HepG2 (cell line): Measurements from ENCODE around the gene UBL3. TPM values are rescaled to one million over a fixed set of nuclear protein-coding genes. Genes with fewer than 3 reads are reported as not detected.

ENCODE experiments used
- ATAC-seq: fragments of 200-7000 bp; cut with Tn5 transposase; 3 replicates; pipeline ENCODE4 v1.9.1; 2020; ENCODE audit warnings: mild to moderate bottlenecking, moderate library complexity
- BruUV-seq: library from RNA; stranded (reverse); fragments of 400-500 nt; replicated peaks from 2 replicates; lab custom pipeline; 2021; lab: Mats Ljungman, UMichigan
- CTCF ChIA-PET: fragments of 300-600 bp; formaldehyde crosslinking; extraction: SDS; loops from one replicate; lab custom pipeline; 2021; ENCODE audit warnings: low total read pairs, inconsistent platforms, low intra/inter-chr PET ratio; lab: Yijun Ruan, JAX
- POLR2A ChIA-PET: fragments of 350-600 bp; sonication (Branson Sonifier 250); formaldehyde crosslinking; loops from one replicate; lab custom pipeline; 2020; ENCODE audit warnings: antibody characterized with exemption, inconsistent platforms; lab: Yijun Ruan, JAX
- DNase-seq: peaks from one replicate; pipeline ENCODE4 v3.0.0-alpha.2; 2015; ENCODE audit warnings: low spot score
- FAIRE-seq: peaks from 3 replicates; lab custom pipeline; 2011; peaks lifted over from hg19 to GRCh38; lab: Jason Lieb, UNC
- H2AFZ ChIP-seq: one replicate; pipeline ENCODE4 v1.6.1; 2011; ENCODE audit warnings: low read length, inconsistent platforms
- H3K27ac ChIP-seq: fragments of 300-600 bp; 3 replicates; pipeline ENCODE4 v1.8.0; 2011; ENCODE audit warnings: mixed run types, mild to moderate bottlenecking, mixed read lengths, low read length, inconsistent platforms; ENCODE audit not compliant: insufficient read depth; ENCODE audit errors: extremely low read length
- H3K27me3 ChIP-seq, 2 experiments: fragments of 200-600 bp in 1 of 2; 2 replicates in 1 of 2; 3 replicates in 1 of 2; pipeline versions ENCODE4 v1.6.0 to v1.8.0; 2011; ENCODE audit warnings: low read length in 2 of 2, mild to moderate bottlenecking in 2 of 2, moderate library complexity in 2 of 2, inconsistent platforms in 1 of 2; ENCODE audit not compliant: insufficient read depth in 2 of 2, control insufficient read depth in 1 of 2
- H3K36me3 ChIP-seq, 2 experiments: fragments of 200-600 bp in 1 of 2; replicated peaks in 1 of 2; 2 replicates in 1 of 2; 3 replicates in 1 of 2; pipeline versions ENCODE4 v1.5.1 to v1.8.0; 2011; ENCODE audit warnings: low read length in 2 of 2, inconsistent platforms in 1 of 2; ENCODE audit not compliant: insufficient read depth in 2 of 2, control insufficient read depth in 1 of 2
- H3K4me1 ChIP-seq: 2 replicates; pipeline ENCODE4 v1.5.1; 2012; ENCODE audit warnings: low read length, inconsistent platforms; ENCODE audit not compliant: insufficient read depth
- H3K4me2 ChIP-seq: 2 replicates; pipeline ENCODE4 v1.6.0; 2011; ENCODE audit warnings: low read depth, low read length, inconsistent platforms
- H3K4me3 ChIP-seq, 3 experiments: fragments of 200-600 bp in 1 of 3; sonication (generic), shearing (Covaris generic) in 1 of 3; replicated peaks in 1 of 3; 2 replicates each; pipeline ENCODE4 v1.5.1; 2011 to 2016; ENCODE audit warnings: low read length in 3 of 3, inconsistent platforms in 2 of 3, low read depth in 2 of 3, mild to moderate bottlenecking in 2 of 3, control low read depth in 1 of 3, mixed read lengths in 1 of 3; ENCODE audit not compliant: insufficient read depth in 1 of 3
- H3K79me2 ChIP-seq: one replicate; pipeline ENCODE4 v1.6.1; 2011; ENCODE audit warnings: low read length, inconsistent platforms; ENCODE audit not compliant: insufficient read depth
- H3K9ac ChIP-seq: 2 replicates; pipeline ENCODE4 v1.6.0; 2011; ENCODE audit warnings: mild to moderate bottlenecking, low read depth, low read length, inconsistent platforms; ENCODE audit not compliant: insufficient read depth
- H3K9me3 ChIP-seq: 2 replicates; pipeline ENCODE4 v1.5.1; 2012; ENCODE audit warnings: mild to moderate bottlenecking, low read length
- H4K20me1 ChIP-seq: 2 replicates; pipeline ENCODE4 v1.6.0; 2011; ENCODE audit warnings: inconsistent platforms, mild to moderate bottlenecking, low read length, moderate library complexity; ENCODE audit not compliant: insufficient read depth
- FOXA1 ChIP-seq, 2 experiments: fragments of 450-650 bp in 1 of 2; sonication (generic) in 1 of 2; formaldehyde crosslinking in 1 of 2; IDR thresholded peaks; 2 replicates each; pipeline versions ENCODE4 v1.4.0 to v1.6.1; 2016 to 2020; ENCODE audit warnings: missing genetic modification reagents in 1 of 2
- JDP2 ChIP-seq: sonication (generic); formaldehyde crosslinking; IDR thresholded peaks from 2 replicates; pipeline ENCODE4 v1.8.1; 2022; ENCODE audit warnings: missing genetic modification reagents, borderline replicate concordance
- NCOA1 ChIP-seq: sonication (generic); formaldehyde crosslinking; IDR thresholded peaks from 2 replicates; pipeline ENCODE4 v1.9.0; 2021; ENCODE audit warnings: missing genetic modification reagents
- PAX8 ChIP-seq: sonication (generic); formaldehyde crosslinking; IDR thresholded peaks from 2 replicates; pipeline ENCODE4 v1.8.0; 2022; ENCODE audit warnings: mild to moderate bottlenecking, missing genetic modification reagents, borderline replicate concordance
- ZNF530 ChIP-seq: sonication (generic); formaldehyde crosslinking; IDR thresholded peaks from 2 replicates; pipeline ENCODE4 v1.5.0; 2020; ENCODE audit warnings: low read depth, mild to moderate bottlenecking, missing genetic modification reagents
- in situ Hi-C: cut with HindIII; loops from 2 replicates; pipeline ENCODE4 v1.10.0; 2017; ENCODE audit warnings: low pct_unique_long_range_greater_than_20kb; ENCODE audit not compliant: extremely low pct_ligation_motif_present
- intact Hi-C: fragments of 100-400 bp; cut with micrococcal nuclease; formaldehyde crosslinking; loops from one replicate; pipeline ENCODE4 v1.10.0; 2022; ENCODE audit not compliant: unreplicated experiment
- polyA plus RNA-seq, 8 experiments: library from polyadenylated mRNA; depleted of rRNA in 3 of 8; stranded (reverse) in 7 of 8; unstranded in 1 of 8; fragments of >200 nt; fragmentation: Illumina TruSeq in 4 of 8; extraction: Trizol in 4 of 8; gene quantifications; 2 replicates each; pipeline versions ENCODE4 v1.2.1 to v1.2.3, GENCODE V29; 2011 to 2016; ENCODE audit warnings: low read depth in 4 of 8, missing spikeins in 1 of 8, mixed read lengths in 1 of 8; ENCODE audit not compliant: insufficient read depth in 1 of 8
- total RNA-seq, 5 experiments: library from RNA; depleted of rRNA; stranded (reverse); fragments of >200 nt; fragmentation: Illumina TruSeq; extraction: Trizol; gene quantifications; 2 replicates each; pipeline ENCODE4 v1.2.3, GENCODE V29; 2016; ENCODE audit warnings: low read depth in 1 of 5
- TF ChIP-seq, protein P1 (sequence below): sonication (generic); formaldehyde crosslinking; IDR thresholded peaks from 2 replicates; pipeline ENCODE4 v1.5.1; 2020; ENCODE audit warnings: mild to moderate bottlenecking, moderate library complexity, missing genetic modification reagents
- TF ChIP-seq, protein P2 (sequence below): sonication (generic); formaldehyde crosslinking; IDR thresholded peaks from 2 replicates; pipeline ENCODE4 v1.4.0; 2020; ENCODE audit warnings: missing genetic modification reagents
- TF ChIP-seq, protein P3 (sequence below), 2 experiments: sonication (generic) in 1 of 2; formaldehyde crosslinking in 1 of 2; IDR thresholded peaks; 2 replicates each; pipeline versions ENCODE4 v1.5.1 to v1.6.1; 2011 to 2020; ENCODE audit warnings: borderline replicate concordance in 1 of 2, low read depth in 1 of 2, low read length in 1 of 2, mild to moderate bottlenecking in 1 of 2, missing genetic modification reagents in 1 of 2, moderate library complexity in 1 of 2

The UBL3 gene
- total and polyA plus RNA-seq, 2 of the 13 experiments (the other 11 are each of a cell fraction or from before 2014, with no cell fraction given), result 7.4 to 9.6 TPM

DNA sequence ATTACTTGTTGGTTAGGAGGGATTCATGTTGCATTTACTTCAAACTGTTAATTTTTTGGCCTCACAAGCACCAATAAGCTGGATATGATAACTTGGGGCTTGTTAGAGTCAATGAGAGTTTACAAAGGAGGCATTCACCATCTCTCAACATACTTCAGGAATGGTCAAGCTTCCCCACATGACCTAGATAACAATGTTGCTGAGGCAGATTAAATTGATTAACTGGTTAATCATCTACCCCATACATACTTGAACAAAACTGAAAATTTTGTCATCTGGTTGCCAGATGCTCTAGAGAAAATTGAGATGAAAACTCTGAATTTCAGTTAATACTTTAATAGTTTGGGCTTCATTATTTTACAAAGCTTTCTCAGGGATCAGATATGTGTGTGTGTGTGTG is 43.0 kb upstream of the UBL3 start:
- peaks cover 0 to 6% of the 10 kb centered on the region in 2 experiments; a peak in 1 of 5 replicates for H3K27me3 ChIP-seq
- intact Hi-C loops, result no loop called here
- FAIRE-seq (no peak), DNase-seq (no peak), ATAC-seq (peak; percentile 60; the same call in 2 of the 3 replicates)
- H3K79me2 ChIP-seq, result no peaks in the 10 kb centered on the region
- no peak overlapping the region for H3K4me2 ChIP-seq
- no peak overlapping the region for H3K9ac ChIP-seq
- TF ChIP-seq, protein P1, sequence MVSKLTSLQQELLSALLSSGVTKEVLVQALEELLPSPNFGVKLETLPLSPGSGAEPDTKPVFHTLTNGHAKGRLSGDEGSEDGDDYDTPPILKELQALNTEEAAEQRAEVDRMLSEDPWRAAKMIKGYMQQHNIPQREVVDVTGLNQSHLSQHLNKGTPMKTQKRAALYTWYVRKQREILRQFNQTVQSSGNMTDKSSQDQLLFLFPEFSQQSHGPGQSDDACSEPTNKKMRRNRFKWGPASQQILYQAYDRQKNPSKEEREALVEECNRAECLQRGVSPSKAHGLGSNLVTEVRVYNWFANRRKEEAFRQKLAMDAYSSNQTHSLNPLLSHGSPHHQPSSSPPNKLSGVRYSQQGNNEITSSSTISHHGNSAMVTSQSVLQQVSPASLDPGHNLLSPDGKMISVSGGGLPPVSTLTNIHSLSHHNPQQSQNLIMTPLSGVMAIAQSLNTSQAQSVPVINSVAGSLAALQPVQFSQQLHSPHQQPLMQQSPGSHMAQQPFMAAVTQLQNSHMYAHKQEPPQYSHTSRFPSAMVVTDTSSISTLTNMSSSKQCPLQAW (CRISPR knock-in tag), result no peak
- no peak for TF ChIP-seq FOXA1 (IDR thresholded peaks at IDR 0.05)
- no peak for TF ChIP-seq FOXA1 (CRISPR knock-in tag; IDR thresholded peaks at IDR 0.05)
- no peak for TF ChIP-seq PAX8
- TF ChIP-seq, protein P2, sequence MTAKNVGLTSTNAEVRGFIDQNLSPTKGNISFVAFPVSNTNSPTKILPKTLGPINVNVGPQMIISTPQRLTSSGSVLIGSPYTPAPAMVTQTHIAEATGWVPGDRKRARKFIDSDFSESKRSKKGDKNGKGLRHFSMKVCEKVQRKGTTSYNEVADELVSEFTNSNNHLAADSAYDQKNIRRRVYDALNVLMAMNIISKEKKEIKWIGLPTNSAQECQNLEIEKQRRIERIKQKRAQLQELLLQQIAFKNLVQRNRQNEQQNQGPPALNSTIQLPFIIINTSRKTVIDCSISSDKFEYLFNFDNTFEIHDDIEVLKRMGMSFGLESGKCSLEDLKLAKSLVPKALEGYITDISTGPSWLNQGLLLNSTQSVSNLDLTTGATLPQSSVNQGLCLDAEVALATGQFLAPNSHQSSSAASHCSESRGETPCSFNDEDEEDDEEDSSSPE (CRISPR knock-in tag), result no peak
- TF ChIP-seq, protein P3, sequence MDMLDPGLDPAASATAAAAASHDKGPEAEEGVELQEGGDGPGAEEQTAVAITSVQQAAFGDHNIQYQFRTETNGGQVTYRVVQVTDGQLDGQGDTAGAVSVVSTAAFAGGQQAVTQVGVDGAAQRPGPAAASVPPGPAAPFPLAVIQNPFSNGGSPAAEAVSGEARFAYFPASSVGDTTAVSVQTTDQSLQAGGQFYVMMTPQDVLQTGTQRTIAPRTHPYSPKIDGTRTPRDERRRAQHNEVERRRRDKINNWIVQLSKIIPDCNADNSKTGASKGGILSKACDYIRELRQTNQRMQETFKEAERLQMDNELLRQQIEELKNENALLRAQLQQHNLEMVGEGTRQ (IDR thresholded peaks at IDR 0.05; ENCODE audit: low read depth, low read length), result peak; percentile 13; the same call in 1 of the 2 replicates
- TF ChIP-seq, protein P3 (CRISPR knock-in tag; IDR thresholded peaks at IDR 0.05; ENCODE audit: borderline replicate concordance), result no peak
- TF ChIP-seq ZNF530 (CRISPR knock-in tag), result no peak
- no peak for TF ChIP-seq JDP2 (CRISPR knock-in tag)
- TF ChIP-seq NCOA1 (CRISPR knock-in tag), result no peak
- no peaks in the 10 kb centered on the region for H3K4me1 ChIP-seq
- ChIA-PET CTCF (no interaction called here), POLR2A (no interaction called here)
- in situ Hi-C loops, result no loop called here
- H2AFZ ChIP-seq, result no peak overlapping the region
- no peaks in the 10 kb centered on the region for H3K36me3 ChIP-seq
- no peaks in the 10 kb centered on the region for H4K20me1 ChIP-seq
- H3K27ac ChIP-seq, result no peak overlapping the region
- H3K4me3 ChIP-seq, result no peak overlapping the region
- no peaks in the 10 kb centered on the region for H3K9me3 ChIP-seq
- BruUV-seq, result no TSS peak
